ENCODE results near the gene OGFR.

- TF ChIP-seq POLR2A (IDR thresholded peaks at IDR 0.05; ENCODE audit: low read depth, low read length) (no peak), POLR2AphosphoS5 (IDR thresholded peaks at IDR 0.05; ENCODE audit: low read depth, low read length) (no peak), TAF1 (IDR thresholded peaks at IDR 0.05; ENCODE audit: borderline replicate concordance, low read depth, low read length) (no peak)
Observed at GRCh38 chr20:62825333-62825985, 20.8 kb downstream of the OGFR start.

Data from GM12892 (cell line).